M059J (cell line): ENCODE data around the gene CTNNBL1. TPM values are rescaled to one million over a fixed set of nuclear protein-coding genes. Genes with fewer than 3 reads are reported as not detected.

Experiments used
- DNase-seq: peaks from one replicate; pipeline ENCODE4 v3.0.0-alpha.2; 2012; ENCODE audit warnings: low read depth
- total RNA-seq: library from RNA; depleted of rRNA; stranded (reverse); fragments of >200 nt; shearing (Covaris generic); gene quantifications from 2 replicates; pipeline ENCODE4 v1.2.3, GENCODE V29; 2014

Gene CTNNBL1
- total RNA-seq, 1 experiment from 2014 or later: 54.4 TPM

- DNase-seq: peak; percentile 49
Observed at GRCh38 chr20:37821696-37822095, 127.9 kb downstream of the CTNNBL1 start.

- peak; percentile 87 for DNase-seq
Observed at GRCh38 chr20:37822141-37822601, 128.3 kb downstream of the CTNNBL1 start.

GRCh38 chr20:37823296-37823980 lies 129.6 kb downstream of the CTNNBL1 start:
- no peak for DNase-seq

GRCh38 chr20:37827605-37828004 lies 133.8 kb downstream of the CTNNBL1 start:
- no peak for DNase-seq

GRCh38 chr20:37828684-37829083 lies 134.9 kb downstream of the CTNNBL1 start:
- DNase-seq: no peak

GRCh38 chr20:37829128-37829527 lies 135.3 kb downstream of the CTNNBL1 start:
- DNase-seq: no peak

GRCh38 chr20:37833221-37833896 lies 139.5 kb downstream of the CTNNBL1 start:
- DNase-seq: no peak

GRCh38 chr20:37836926-37837325 lies 143.1 kb downstream of the CTNNBL1 start:
- no peak for DNase-seq

- no peak for DNase-seq
Observed at GRCh38 chr20:37837924-37838323, 144.1 kb downstream of the CTNNBL1 start.

GRCh38 chr20:37838769-37839431 lies 145.1 kb downstream of the CTNNBL1 start:
- no peak for DNase-seq

GRCh38 chr20:37839432-37839827 lies 145.6 kb downstream of the CTNNBL1 start:
- DNase-seq: no peak

- no peak for DNase-seq
Observed at GRCh38 chr20:37839955-37840354, 146.1 kb downstream of the CTNNBL1 start.

- no peak for DNase-seq
Observed at GRCh38 chr20:37841389-37841788, 147.6 kb downstream of the CTNNBL1 start.

- no peak for DNase-seq
Observed at GRCh38 chr20:37841971-37842370, 148.1 kb downstream of the CTNNBL1 start.

GRCh38 chr20:37845241-37845681 lies 151.4 kb downstream of the CTNNBL1 start:
- DNase-seq: no peak

GRCh38 chr20:37845878-37846277 lies 152.0 kb downstream of the CTNNBL1 start:
- DNase-seq: no peak

- DNase-seq: no peak
Observed at GRCh38 chr20:37846573-37846972, 152.7 kb downstream of the CTNNBL1 start.

GRCh38 chr20:37848706-37849105 lies 154.9 kb downstream of the CTNNBL1 start:
- no peak for DNase-seq

GRCh38 chr20:37849156-37849555 lies 155.3 kb downstream of the CTNNBL1 start:
- no peak for DNase-seq

GRCh38 chr20:37849566-37849965 lies 155.7 kb downstream of the CTNNBL1 start:
- DNase-seq: no peak

- DNase-seq: no peak
Observed at GRCh38 chr20:37850036-37850592, 156.3 kb downstream of the CTNNBL1 start.

GRCh38 chr20:37850724-37851355 lies 157.0 kb downstream of the CTNNBL1 start:
- DNase-seq: no peak
